NK-92 (cell line): Measurements from ENCODE around the gene WWOX.

ENCODE experiments used
- DNase-seq: peaks from one replicate; lab custom pipeline; 2025; ENCODE audit not compliant: unreplicated experiment; lab: John Stamatoyannopoulos, UW

Gene WWOX

DNA sequence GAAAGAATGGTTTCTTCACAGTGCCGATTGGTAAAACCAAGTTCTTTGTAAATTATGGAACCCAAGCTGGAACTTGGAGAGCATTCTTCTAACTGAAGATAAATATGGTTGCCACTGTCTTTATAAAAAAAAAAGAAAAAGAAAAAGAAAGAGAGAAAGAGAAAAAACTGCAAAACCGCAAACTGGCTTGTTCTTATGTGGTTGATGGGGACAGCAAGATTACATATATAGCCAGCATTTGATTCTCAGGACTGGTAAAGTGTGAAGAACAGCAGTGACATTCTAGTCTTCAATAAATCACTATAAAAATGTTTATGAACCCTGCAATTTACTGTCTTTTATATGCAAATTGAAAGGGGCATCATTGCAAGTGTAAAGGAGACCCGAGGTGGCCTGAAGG is 896.0 kb downstream of the WWOX start:
- no peak for DNase-seq

GRCh38 chr16:78996790-78997189 is 897.3 kb downstream of the WWOX start:
- no peak for DNase-seq

DNA sequence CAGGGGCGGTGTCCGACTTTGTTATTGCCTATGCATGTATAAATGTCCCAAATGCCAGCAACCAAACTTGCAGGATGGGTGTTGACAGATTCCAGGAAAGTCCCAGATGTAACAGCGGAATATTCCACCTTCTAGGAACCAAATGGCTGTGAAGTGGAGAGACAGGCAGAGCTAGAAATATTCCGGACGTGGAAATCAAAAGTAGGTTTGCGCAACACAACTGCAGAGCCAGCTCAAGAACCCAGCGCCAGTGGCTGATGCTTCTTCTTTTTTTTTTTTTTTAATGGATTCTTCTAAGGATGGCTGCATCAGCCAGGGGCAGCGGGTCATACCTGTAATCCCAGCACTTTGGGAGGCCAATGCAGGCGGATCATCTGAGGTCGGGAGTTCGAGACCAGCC is 899.4 kb downstream of the WWOX start:
- DNase-seq, result no peak

- no peak for DNase-seq
These were observed 901.9 kb downstream of the WWOX start for GRCh38 chr16:79001156-79001967.

DNA sequence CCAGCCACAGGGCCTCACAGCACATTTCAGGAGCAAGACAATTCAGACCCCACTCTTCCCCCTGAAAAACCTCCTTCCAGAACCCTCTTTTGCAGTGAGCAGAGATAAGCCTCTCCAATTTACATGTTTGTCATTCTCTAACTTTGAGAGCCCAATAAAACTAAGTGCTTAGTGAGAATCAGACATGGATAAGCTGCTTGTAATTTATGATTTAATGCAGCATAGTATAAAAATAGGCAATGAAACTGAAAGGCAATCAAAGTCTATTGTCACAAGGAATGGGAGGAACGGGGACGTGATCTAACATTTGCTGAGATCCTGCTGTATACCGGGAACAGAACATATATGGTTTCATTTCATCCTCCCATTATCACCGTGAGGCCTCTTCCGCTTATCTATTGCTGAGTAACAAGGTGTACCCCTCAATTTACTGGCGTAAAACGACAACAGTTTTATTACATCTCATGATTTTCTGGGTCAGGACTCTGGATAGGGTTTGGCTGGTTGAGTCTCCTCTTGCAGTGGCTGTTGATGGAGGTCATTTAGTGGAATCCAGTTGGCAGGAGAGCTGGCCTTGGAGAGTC is 903.7 kb downstream of the WWOX start:
- DNase-seq, result no peak

DNA sequence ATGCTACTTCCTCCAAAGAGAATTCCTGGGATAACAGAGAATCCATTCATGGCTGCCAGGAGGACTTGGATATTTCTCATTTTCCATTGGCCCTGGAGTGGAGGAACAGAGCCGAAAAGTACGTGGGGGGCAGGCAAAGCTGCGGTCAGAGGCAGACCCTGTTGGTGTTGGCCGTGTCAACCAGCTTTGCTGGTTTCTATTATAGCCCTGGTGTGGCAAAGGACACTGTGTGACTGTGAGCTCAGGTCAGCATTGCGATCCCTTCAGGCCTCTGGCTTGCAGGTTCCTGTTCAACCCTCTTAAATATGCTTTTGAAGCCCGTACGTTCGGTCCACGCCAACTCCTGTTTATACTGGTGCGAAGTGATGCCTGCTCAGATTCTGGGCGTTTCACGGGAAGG is 904.9 kb downstream of the WWOX start:
- no peak for DNase-seq

- no peak for DNase-seq
These were observed 905.6 kb downstream of the WWOX start for GRCh38 chr16:79005096-79005495.

DNA sequence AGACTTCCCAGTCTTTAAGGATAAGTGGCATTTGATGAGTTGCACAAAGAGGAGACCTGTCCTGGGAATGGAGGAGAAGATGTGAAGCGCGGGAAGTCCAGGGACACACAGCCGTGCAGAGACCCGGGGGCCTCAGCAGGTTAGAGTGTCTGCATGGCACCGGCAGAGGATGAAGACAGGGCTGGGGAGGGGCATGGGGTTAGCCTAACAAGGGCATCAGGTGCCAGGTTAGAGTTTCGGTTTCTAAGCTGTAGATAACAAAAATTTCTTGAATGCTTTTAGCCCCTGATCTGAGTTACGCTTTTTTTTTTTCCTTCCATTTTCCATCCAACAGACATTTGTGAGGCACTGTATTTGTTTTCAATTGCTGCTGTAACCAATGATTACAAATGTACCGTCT is 906.8 kb downstream of the WWOX start:
- no peak for DNase-seq

DNA sequence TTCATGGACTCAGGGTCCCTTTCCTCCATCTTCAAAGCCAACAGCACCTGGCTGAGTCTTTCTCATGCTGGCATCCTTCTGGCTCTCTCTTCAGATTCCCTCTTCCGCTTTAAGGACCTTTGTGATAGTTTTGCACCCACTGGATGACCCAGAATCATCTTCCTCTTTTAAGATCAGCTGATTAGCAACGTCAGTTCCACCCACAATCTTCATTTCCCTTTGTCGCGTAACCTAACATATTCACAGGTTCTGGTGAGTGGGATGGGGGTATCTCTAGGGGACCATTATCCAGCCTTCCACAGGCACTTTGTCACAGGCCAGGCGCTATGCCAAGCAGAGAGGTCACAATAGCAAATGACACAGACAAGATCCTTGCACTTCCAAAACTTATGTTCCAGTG is 907.3 kb downstream of the WWOX start:
- DNase-seq, result no peak

GRCh38 chr16:79007614-79008013 is 908.2 kb downstream of the WWOX start:
- DNase-seq, result no peak

DNA sequence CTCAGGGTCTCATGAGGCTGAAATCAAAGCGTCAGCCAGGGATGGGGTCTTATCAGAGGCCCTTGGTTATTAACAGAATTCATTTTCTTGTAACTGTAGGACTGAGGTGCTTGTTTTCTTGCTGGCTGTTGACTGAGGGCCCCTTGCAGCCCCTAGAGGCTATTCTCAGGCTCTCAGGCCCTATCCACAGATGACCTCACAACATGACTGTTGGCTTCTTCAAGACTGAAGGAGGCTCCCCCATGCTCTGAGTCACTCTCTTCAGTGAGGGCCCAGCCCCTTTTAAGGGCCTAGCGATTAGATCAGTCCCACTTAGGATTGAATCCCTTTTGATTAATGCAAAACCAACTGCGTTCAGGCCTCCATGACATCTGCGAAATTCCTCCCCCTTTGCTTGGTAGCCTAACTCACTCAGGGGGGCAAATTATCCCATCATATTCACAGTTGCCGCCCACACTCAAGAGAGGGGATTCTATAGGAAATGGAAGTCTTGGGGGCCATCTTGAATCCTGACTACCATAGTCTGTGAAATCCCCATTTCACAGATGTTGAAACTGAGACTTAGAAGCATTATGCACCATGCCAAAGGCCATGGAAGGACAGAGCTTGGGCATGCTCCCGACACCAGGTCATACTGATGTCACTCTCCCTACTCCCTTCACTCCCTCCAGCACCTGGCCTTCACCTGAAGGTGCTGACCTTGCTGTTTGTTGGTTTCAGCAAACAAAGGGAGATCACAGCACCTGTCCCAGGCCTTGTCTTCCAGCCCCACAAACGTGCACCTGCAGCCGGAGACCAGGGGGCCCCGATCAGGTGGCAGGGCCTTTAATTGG is 908.8 kb downstream of the WWOX start:
- no peak for DNase-seq

- DNase-seq, result no peak
These were observed 909.4 kb downstream of the WWOX start for GRCh38 chr16:79008869-79009179.

GRCh38 chr16:79009896-79010295 is 910.4 kb downstream of the WWOX start:
- no peak for DNase-seq

GRCh38 chr16:79011282-79011681 is 911.8 kb downstream of the WWOX start:
- no peak for DNase-seq

DNA sequence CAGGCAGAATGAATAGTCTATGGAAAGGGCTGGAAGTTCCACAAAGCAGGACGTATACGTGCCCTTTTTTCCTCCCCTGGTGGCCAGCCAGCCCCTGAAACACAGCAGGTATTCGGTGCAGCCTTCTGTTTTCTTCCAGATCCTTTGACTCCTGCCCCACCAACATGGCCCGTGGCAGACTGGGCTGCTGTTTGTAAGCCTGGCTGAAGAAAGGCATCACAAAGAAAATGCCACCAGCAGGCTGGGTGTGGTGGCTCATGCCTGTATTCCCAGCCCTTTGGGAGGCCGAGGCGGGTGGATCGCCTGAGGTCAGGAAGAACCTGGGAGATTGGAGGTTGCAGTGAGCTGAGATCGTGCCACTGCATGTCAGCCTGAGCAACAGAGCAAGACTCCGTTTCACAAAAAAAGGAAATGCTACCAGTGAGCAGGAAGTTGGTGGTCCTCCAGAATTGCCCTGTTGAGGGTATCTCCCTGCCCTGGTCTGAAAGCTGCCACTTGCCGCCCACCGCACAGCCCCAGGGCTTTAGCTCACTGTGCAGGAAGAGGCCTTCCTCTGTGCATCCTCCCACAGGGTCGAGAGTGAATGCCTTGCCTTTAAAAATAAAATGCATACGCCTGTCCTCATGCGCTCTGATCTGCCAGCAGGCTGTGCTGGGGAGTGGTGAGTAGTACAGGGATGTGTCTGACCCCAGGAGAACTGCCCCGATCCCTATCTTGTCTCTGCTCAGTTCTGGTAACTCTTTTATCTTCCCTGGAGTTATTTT is 913.4 kb downstream of the WWOX start:
- DNase-seq, result no peak

DNA sequence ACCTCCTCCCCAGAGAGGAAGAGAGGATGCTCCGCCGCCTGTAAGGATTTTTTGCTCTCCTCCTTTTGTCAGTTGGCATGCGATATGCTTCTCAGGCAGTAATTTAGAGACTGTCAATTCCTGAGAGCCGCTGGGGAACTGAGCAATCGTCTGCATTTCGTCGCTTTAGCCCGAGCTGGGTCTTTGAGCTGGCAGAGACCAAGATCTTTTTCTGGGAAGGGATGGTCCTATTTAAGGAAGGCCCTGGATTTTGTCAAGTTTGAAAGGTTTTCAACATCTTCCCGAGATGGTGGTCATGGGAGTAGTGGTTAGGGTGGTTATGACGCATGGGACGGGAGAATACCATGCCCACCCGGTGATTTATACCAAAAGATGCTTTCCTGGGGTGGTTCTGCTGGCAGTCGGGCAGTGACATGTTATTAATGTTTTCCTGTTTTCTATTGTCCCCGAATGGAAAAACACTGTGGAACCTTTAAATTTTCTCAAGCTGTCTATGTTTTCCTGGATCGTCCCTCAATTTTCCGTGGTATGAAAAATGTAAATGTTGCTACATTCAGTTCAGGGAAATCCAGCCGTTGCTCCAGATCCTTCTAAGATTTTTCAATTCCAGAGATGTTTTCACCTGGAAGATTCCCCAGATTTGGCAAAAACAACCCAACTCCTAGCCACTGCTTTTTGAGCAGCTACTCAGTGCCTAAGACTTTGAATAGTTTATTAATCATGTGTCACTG is 914.6 kb downstream of the WWOX start:
- no peak for DNase-seq

- DNase-seq, result no peak
These were observed 919.4 kb downstream of the WWOX start for GRCh38 chr16:79018650-79019429.

DNA sequence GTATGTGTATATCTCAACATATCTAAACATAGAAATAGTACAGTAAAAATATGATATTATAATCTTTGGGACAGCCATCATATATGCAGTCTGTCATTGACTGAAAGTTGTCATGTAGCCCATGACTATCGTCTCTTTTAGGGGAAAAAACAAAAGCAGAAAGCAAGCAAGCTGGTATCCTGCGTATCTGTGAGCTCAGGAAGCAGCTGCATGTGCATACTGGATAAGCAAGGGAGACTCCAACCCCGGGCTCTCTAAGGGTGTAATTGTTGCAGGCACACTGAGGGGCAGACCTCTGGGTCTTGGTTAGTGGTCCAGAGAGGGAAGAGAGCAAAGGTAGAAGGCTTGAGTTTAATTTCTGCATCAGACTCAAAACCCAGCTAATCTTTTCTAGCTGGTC is 920.0 kb downstream of the WWOX start:
- DNase-seq, result no peak

DNA sequence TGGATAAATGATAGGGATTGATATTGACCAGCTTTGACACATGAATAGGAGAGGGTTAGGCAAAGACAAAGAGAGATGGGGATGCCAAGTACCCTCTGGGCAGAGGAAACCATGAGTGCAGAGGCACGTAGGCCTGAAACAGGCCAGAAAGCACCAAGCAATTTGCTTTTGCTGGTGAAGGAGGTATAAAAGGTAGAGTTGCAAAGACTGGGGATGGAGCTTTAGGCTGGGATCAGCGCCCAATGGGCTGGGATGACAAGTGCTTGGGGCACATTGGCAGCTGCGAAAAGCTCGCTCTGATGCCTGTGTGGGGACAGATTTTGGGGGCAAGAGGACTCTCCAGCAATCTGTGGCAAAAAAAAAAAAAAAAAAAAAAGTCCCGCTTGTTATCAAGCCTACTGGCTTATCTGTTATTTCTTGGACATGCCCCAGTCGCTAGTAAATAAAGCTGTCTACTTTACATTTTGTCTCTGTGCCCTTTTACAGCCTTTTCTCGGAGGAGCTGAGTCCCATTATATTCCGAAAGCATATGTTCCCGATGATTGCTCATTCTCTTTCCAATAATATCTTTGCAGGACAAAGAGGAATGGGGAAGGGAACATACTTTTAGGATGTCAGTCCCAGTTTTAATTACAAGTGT is 922.7 kb downstream of the WWOX start:
- no peak for DNase-seq

DNA sequence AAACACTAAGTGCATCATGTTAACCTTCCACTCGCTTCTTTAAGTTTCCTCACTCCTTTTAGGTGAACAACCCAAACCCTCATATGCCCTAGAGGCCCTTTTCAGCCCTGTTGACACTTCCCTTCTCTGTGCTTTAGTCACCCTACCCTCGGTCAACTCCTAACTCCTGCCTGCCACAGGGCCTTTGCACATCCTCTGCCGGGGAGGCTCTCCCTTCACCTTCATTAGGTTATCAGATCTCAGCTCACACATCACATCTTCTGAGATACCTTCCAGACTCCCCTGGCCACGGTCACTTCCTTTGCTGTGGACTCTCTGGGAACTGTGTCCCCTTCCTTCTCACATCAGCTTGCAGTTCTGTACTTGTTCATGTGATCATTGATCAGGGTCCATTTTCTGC is 926.7 kb downstream of the WWOX start:
- no peak for DNase-seq
